T-helper 17 cell (primary cell): ENCODE data around the gene DCLK2. TPM values are rescaled to one million over a fixed set of nuclear protein-coding genes. Genes with fewer than 3 reads are reported as not detected.

Experiments
- ATAC-seq: fragments of 150-1000 bp; cut with Tn5 transposase; 2 replicates; pipeline ENCODE4 v1.10.0; 2021; ENCODE audit warnings: mild to moderate bottlenecking, moderate library complexity
- DNase-seq, 3 donors: peaks; one replicate each; pipeline versions ENCODE4 v3.0.0 to v3.0.0-alpha.2; 2020 to 2021
- H3K9me3 ChIP-seq: one replicate; pipeline ENCODE4 v1.7.0; 2013; ENCODE audit warnings: low read length, mild to moderate bottlenecking; ENCODE audit not compliant: control insufficient read depth, poor library complexity, severe bottlenecking
- H3K27ac Mint-ChIP-seq: one replicate; pipeline ENCODE4 v1.8.0; 2022; ENCODE audit warnings: mild to moderate bottlenecking, moderate library complexity, mixed read lengths
- H3K27me3 Mint-ChIP-seq: one replicate; pipeline ENCODE4 v1.8.0; 2022; ENCODE audit warnings: mixed read lengths
- H3K36me3 Mint-ChIP-seq: one replicate; pipeline ENCODE4 v1.8.0; 2022; ENCODE audit warnings: low read depth, mixed read lengths
- H3K4me1 Mint-ChIP-seq: one replicate; pipeline ENCODE4 v1.8.0; 2022; ENCODE audit warnings: mild to moderate bottlenecking, mixed read lengths
- H3K4me3 Mint-ChIP-seq: one replicate; pipeline ENCODE4 v1.8.0; 2022; ENCODE audit warnings: mild to moderate bottlenecking, moderate library complexity, mixed read lengths
- total RNA-seq, 4 donors: library from RNA in 2 of 4; stranded (reverse) in 2 of 4; gene quantifications; one replicate each; pipeline ENCODE4 v1.2.3 and lab custom pipeline; 2022 to 2026

DCLK2 gene
- total RNA-seq, 2 donors from 2014 or later = not detected

- DNase-seq (no peak), ATAC-seq (no peak)
- Mint-ChIP-seq H3K4me3 (no peak overlapping the region), H3K36me3 (no peaks in the 10 kb centered on the region), H3K27ac (no peak overlapping the region), H3K27me3 (peaks cover 24% of the 10 kb centered on the region), H3K4me1 (no peaks in the 10 kb centered on the region)
- no peaks in the 10 kb centered on the region for H3K9me3 ChIP-seq
Measured at GRCh38 chr4:150215601-150216000, 137.4 kb downstream of the DCLK2 start.

DNA sequence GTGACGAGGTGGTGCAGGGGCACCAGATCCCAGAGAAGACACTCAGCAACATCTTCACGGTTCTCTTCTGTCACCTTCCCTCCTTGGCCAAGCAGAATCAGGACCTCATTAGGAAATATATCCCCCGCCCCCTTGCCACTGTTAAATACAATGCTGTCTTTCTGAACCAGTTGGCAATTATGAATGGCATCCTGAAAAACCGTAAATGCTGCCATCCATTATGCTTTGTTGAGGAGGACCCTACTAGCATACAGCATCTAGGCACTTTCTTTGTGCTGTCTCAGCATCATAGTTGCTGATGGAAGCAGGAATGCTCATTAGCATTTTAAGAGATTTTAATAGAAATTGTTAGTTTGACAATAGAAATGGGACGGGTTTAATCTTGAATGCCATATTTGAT lies 138.5 kb downstream of the DCLK2 start:
- Mint-ChIP-seq H3K4me3 (no peak overlapping the region), H3K4me1 (no peaks in the 10 kb centered on the region), H3K36me3 (no peaks in the 10 kb centered on the region), H3K27me3 (peaks cover 25% of the 10 kb centered on the region), H3K27ac (no peak overlapping the region)
- no peaks in the 10 kb centered on the region for H3K9me3 ChIP-seq
- ATAC-seq (no peak), DNase-seq (no peak)

DNA sequence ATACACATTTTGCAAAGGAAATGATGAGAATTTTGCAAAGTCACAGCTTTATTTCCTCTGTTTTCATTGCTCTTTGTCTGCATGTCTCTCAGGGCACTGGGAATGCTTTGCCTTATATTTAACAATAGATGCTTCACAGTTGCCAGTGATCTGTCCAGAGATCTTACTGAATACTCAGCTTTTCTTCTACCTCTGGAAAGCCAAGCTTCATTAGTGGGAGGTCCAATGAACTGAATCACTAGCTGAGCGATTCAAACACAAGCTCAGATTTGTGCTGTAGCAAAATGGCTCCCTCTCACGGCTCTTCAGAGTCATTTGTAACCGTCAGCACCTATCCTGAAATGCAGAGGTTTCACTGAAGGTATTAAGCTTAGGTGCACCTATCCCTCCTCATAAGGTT lies 138.9 kb downstream of the DCLK2 start:
- Mint-ChIP-seq H3K27me3 (peaks cover 20% of the 10 kb centered on the region), H3K36me3 (no peaks in the 10 kb centered on the region), H3K4me3 (no peak overlapping the region), H3K4me1 (no peaks in the 10 kb centered on the region), H3K27ac (no peak overlapping the region)
- no peaks in the 10 kb centered on the region for H3K9me3 ChIP-seq
- DNase-seq (no peak), ATAC-seq (no peak)

- no peak overlapping the region for H3K27ac Mint-ChIP-seq
- H3K36me3 Mint-ChIP-seq = no peaks in the 10 kb centered on the region
- peaks cover 14% of the 10 kb centered on the region for H3K27me3 Mint-ChIP-seq
- ATAC-seq (no peak), DNase-seq (no peak)
- no peaks in the 10 kb centered on the region for H3K9me3 ChIP-seq
- no peaks in the 10 kb centered on the region for H3K4me1 Mint-ChIP-seq
- no peak overlapping the region for H3K4me3 Mint-ChIP-seq
Measured at GRCh38 chr4:150217808-150218207, 139.6 kb downstream of the DCLK2 start.

GRCh38 chr4:150218447-150218846 lies 140.2 kb downstream of the DCLK2 start:
- ATAC-seq (no peak), DNase-seq (no peak)
- Mint-ChIP-seq H3K4me3 (no peak overlapping the region), H3K36me3 (no peaks in the 10 kb centered on the region), H3K27ac (no peak overlapping the region), H3K27me3 (peaks cover 14% of the 10 kb centered on the region), H3K4me1 (no peaks in the 10 kb centered on the region)
- no peaks in the 10 kb centered on the region for H3K9me3 ChIP-seq

GRCh38 chr4:150219841-150220240 lies 141.6 kb downstream of the DCLK2 start:
- ATAC-seq (no peak), DNase-seq (no peak)
- Mint-ChIP-seq H3K36me3 (no peaks in the 10 kb centered on the region), H3K4me1 (no peaks in the 10 kb centered on the region), H3K27me3 (peaks cover 20% of the 10 kb centered on the region), H3K4me3 (no peak overlapping the region), H3K27ac (no peak overlapping the region)
- H3K9me3 ChIP-seq = no peaks in the 10 kb centered on the region

DNA sequence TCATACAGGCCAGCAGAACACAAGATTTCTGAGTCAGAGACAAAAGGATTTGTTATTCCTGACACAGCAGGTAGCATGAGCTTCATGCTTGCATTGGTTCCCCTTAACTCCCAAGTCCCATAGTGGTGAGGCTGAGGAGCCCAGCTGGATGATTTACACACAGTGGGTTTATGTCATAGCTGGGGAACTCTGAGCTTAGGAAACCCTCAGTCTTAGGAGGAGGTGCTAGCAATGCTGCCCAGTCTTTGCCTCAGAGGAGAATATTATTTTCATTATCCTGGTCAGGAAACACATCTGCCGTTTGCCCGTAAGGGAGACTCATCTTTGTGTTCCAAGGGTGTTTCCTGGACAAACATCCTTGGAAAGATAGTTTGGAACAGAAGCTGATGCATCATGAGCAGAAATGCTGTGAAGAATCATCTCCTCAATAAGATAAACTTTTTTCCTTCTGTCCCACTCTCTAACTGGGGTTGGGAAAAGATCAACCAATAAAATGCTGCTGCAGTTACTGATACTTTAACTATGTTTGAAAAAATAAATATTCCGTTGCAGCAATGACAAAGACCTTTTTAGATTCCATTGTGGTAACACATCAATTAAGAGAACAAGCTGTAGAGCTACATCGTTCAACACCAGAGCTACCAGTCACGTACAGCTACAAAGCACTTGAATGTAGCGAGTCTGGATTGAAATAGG lies 146.8 kb downstream of the DCLK2 start:
- H3K36me3 Mint-ChIP-seq = no peaks in the 10 kb centered on the region
- H3K4me3 Mint-ChIP-seq = no peak overlapping the region
- ATAC-seq (no peak), DNase-seq (no peak)
- no peaks in the 10 kb centered on the region for H3K9me3 ChIP-seq
- H3K4me1 Mint-ChIP-seq = no peaks in the 10 kb centered on the region
- no peak overlapping the region for H3K27ac Mint-ChIP-seq
- peaks cover 38% of the 10 kb centered on the region for H3K27me3 Mint-ChIP-seq

GRCh38 chr4:150229520-150229919 lies 151.3 kb downstream of the DCLK2 start:
- H3K4me1 Mint-ChIP-seq = no peaks in the 10 kb centered on the region
- H3K36me3 Mint-ChIP-seq = no peaks in the 10 kb centered on the region
- H3K4me3 Mint-ChIP-seq = no peak overlapping the region
- ATAC-seq = no peak
- no peaks in the 10 kb centered on the region for H3K9me3 ChIP-seq
- H3K27me3 Mint-ChIP-seq = peaks cover 52% of the 10 kb centered on the region
- DNase-seq = no peak
- no peak overlapping the region for H3K27ac Mint-ChIP-seq

- Mint-ChIP-seq H3K36me3 (no peaks in the 10 kb centered on the region), H3K4me3 (no peak overlapping the region), H3K27me3 (peaks cover 57% of the 10 kb centered on the region), H3K4me1 (no peaks in the 10 kb centered on the region), H3K27ac (no peak overlapping the region)
- no peak for DNase-seq
- no peak for ATAC-seq
- H3K9me3 ChIP-seq = no peaks in the 10 kb centered on the region
Measured at GRCh38 chr4:150230561-150230960, 152.3 kb downstream of the DCLK2 start.

DNA sequence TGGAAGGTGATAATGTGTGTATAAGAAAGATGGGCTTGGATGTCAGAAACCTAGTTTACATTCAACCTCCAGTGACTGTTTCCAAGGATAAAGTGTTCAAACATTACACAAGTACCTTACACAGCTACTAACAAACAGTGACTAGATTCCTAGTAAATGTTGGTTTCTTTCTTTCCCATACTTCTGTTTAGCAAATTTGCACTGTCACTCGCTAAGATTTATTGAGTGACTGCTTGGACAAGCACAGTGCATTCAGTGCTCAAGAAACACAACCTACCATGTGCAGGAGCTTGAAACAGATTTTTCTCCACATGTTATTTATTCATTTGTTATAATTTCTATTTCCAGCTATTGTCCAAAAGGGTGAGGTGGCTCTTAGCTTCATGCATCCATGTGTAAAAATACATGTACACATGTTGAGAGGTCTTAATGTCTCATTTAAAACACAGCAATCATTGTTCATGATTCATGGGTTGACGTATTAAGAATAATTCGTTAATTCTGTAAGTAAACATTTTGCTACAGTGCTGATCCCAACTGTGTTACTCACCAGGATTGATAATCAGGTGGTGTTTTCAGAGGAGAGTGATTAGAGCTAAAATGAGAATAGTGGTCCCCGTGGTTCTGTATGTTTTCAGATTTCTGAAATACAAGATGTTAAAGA lies 153.0 kb downstream of the DCLK2 start:
- ATAC-seq = no peak
- H3K27me3 Mint-ChIP-seq = peaks cover 64% of the 10 kb centered on the region

DNA sequence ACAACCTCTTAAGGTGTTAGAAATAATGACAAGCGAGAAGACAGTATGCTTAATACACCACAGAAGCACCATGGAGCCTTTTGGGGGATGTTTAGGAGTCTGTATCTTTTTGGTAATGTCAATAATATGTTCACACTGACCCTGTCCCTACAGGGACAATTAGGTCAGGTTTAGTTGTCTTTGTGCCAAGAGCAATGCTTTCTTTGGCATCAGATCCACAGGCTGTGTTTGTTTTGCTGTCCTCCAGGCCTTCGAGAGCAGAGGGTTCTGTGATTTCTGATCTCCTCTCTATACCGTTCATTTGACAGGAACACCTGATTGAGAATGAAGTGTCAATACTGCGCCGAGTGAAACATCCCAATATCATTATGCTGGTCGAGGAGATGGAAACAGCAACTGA lies 153.8 kb downstream of the DCLK2 start:
- Mint-ChIP-seq H3K27me3 (peaks cover 68% of the 10 kb centered on the region), H3K27ac (no peak overlapping the region), H3K4me1 (no peaks in the 10 kb centered on the region), H3K36me3 (no peaks in the 10 kb centered on the region), H3K4me3 (no peak overlapping the region)
- no peaks in the 10 kb centered on the region for H3K9me3 ChIP-seq
- DNase-seq (no peak), ATAC-seq (no peak)

More for the DNA sequence above, 153.0 kb downstream of the DCLK2 start:
- no peaks in the 10 kb centered on the region for H3K36me3 Mint-ChIP-seq
- H3K4me1 Mint-ChIP-seq = no peaks in the 10 kb centered on the region
- DNase-seq = no peak
- no peak overlapping the region for H3K4me3 Mint-ChIP-seq
- no peaks in the 10 kb centered on the region for H3K9me3 ChIP-seq
- H3K27ac Mint-ChIP-seq = no peak overlapping the region

DNA sequence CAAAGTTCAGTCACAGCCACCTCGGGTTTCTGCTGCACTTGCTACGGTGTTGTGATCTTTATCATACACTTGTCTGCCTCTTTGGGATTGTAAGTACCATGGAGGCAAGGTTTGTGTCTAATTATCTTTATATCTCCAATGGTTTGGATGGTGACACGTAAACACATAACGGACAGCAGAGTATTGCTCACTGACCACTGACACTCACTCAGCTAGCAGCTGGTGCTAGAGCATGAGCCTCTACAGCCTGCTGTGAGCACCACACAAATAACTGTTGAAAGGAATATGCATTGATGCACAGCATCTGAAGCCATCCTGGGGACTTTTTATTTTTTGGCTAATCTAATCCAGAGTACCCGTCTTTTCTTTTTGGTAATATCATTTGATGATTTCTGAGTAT lies 156.0 kb downstream of the DCLK2 start:
- ATAC-seq = no peak
- DNase-seq = no peak
- H3K36me3 Mint-ChIP-seq = no peaks in the 10 kb centered on the region
- H3K4me3 Mint-ChIP-seq = no peak overlapping the region
- no peak overlapping the region for H3K27ac Mint-ChIP-seq
- no peaks in the 10 kb centered on the region for H3K9me3 ChIP-seq
- no peaks in the 10 kb centered on the region for H3K4me1 Mint-ChIP-seq
- H3K27me3 Mint-ChIP-seq = peaks cover 65% of the 10 kb centered on the region

DNA sequence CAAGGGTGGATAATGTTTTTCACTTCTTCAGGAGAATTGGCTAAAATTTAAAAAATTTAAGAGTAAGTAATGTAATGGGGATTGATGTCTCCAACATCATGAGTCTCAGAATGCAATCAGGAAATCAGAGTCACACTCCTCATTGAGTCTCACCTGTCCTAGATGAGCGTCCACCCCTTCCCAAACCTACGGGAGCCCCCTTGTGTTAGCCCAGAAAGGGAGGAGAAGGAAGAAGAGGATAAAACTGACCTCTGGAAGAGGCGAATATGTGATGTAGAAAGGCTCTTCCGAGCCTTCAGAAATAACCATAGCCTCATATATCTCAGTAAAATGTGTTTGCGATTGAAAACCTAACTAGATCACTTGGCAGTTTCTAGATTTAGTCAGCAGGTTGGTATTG lies 157.1 kb downstream of the DCLK2 start:
- no peak overlapping the region for H3K4me3 Mint-ChIP-seq
- no peak overlapping the region for H3K27ac Mint-ChIP-seq
- H3K4me1 Mint-ChIP-seq = no peaks in the 10 kb centered on the region
- H3K36me3 Mint-ChIP-seq = no peaks in the 10 kb centered on the region
- ATAC-seq (no peak), DNase-seq (no peak)
- peaks cover 66% of the 10 kb centered on the region for H3K27me3 Mint-ChIP-seq
- no peaks in the 10 kb centered on the region for H3K9me3 ChIP-seq

GRCh38 chr4:150235808-150236271 lies 157.6 kb downstream of the DCLK2 start:
- Mint-ChIP-seq H3K4me1 (no peaks in the 10 kb centered on the region), H3K36me3 (no peaks in the 10 kb centered on the region), H3K27me3 (peaks cover 63% of the 10 kb centered on the region), H3K4me3 (no peak overlapping the region), H3K27ac (no peak overlapping the region)
- ATAC-seq (no peak), DNase-seq (no peak)
- no peaks in the 10 kb centered on the region for H3K9me3 ChIP-seq
